ENCODE measurements around the gene ALKBH1.

DNA sequence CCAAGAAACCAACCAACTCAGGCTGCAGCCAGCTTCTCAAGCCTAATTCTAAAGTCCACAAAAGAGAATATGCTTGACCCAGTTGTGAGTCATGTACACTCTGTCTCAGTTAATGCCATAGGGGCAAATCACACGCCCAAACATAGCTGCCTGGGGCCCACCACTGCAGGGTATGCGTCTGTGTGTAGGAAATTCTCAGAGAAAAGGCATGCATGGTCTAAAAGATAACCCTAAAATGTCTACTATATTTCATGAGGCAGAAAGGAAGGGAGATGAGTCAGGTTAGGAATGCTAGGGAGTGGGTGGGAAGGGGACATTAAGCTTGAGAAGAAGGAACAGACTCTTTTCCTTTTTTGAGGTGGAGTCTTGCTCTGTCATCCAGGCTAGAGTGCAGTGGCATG is 69.1 kb downstream of the ALKBH1 start:
- TF ChIP-seq ARNT (IDR thresholded peaks at IDR 0.05) (no peak), ZNF384 (IDR thresholded peaks at IDR 0.05) (no peak), BHLHE40 (IDR thresholded peaks at IDR 0.05; ENCODE audit: borderline replicate concordance) (no peak), L3MBTL2 (conservative IDR thresholded peaks at IDR 0.05) (no peak), SP1 (IDR thresholded peaks at IDR 0.05) (no peak), HDGF (IDR thresholded peaks at IDR 0.05; ENCODE audit: borderline replicate concordance) (no peak), FOXA1 (IDR thresholded peaks at IDR 0.05) (no peak), CTBP1 (IDR thresholded peaks at IDR 0.05; ENCODE audit: borderline replicate concordance) (no peak), SUZ12 (IDR thresholded peaks at IDR 0.05) (no peak)

All from HEK293T (cell line).